HepG2 (cell line): ENCODE measurements around the gene ZFP36. TPM values are rescaled to one million over a fixed set of nuclear protein-coding genes. Genes with fewer than 3 reads are reported as not detected.
A peak's percentile ranks its signal among the peaks of the same experiment; 100 is the strongest.

Source experiments
- ATAC-seq: fragments of 200-7000 bp; cut with Tn5 transposase; 3 replicates; pipeline ENCODE4 v1.9.1; 2020; ENCODE audit warnings: mild to moderate bottlenecking, moderate library complexity
- BruUV-seq: library from RNA; stranded (reverse); fragments of 400-500 nt; replicated peaks from 2 replicates; lab custom pipeline; 2021; lab: Mats Ljungman, UMichigan
- CTCF ChIA-PET: fragments of 300-600 bp; formaldehyde crosslinking; extraction: SDS; loops from one replicate; lab custom pipeline; 2021; ENCODE audit warnings: low total read pairs, inconsistent platforms, low intra/inter-chr PET ratio; lab: Yijun Ruan, JAX
- POLR2A ChIA-PET: fragments of 350-600 bp; sonication (Branson Sonifier 250); formaldehyde crosslinking; loops from one replicate; lab custom pipeline; 2020; ENCODE audit warnings: antibody characterized with exemption, inconsistent platforms; lab: Yijun Ruan, JAX
- DNase-seq: peaks from one replicate; pipeline ENCODE4 v3.0.0-alpha.2; 2015; ENCODE audit warnings: low spot score
- FAIRE-seq: peaks from 3 replicates; lab custom pipeline; 2011; peaks lifted over from hg19 to GRCh38; lab: Jason Lieb, UNC
- H2AFZ ChIP-seq: one replicate; pipeline ENCODE4 v1.6.1; 2011; ENCODE audit warnings: low read length, inconsistent platforms
- H3K27ac ChIP-seq: fragments of 300-600 bp; 3 replicates; pipeline ENCODE4 v1.8.0; 2011; ENCODE audit warnings: mixed run types, mild to moderate bottlenecking, mixed read lengths, low read length, inconsistent platforms; ENCODE audit not compliant: insufficient read depth; ENCODE audit errors: extremely low read length
- H3K27me3 ChIP-seq, 2 experiments: fragments of 200-600 bp in 1 of 2; 2 replicates in 1 of 2; 3 replicates in 1 of 2; pipeline versions ENCODE4 v1.6.0 to v1.8.0; 2011; ENCODE audit warnings: low read length in 2 of 2, mild to moderate bottlenecking in 2 of 2, moderate library complexity in 2 of 2, inconsistent platforms in 1 of 2; ENCODE audit not compliant: insufficient read depth in 2 of 2, control insufficient read depth in 1 of 2
- H3K36me3 ChIP-seq, 2 experiments: fragments of 200-600 bp in 1 of 2; replicated peaks in 1 of 2; 2 replicates in 1 of 2; 3 replicates in 1 of 2; pipeline versions ENCODE4 v1.5.1 to v1.8.0; 2011; ENCODE audit warnings: low read length in 2 of 2, inconsistent platforms in 1 of 2; ENCODE audit not compliant: insufficient read depth in 2 of 2, control insufficient read depth in 1 of 2
- H3K4me1 ChIP-seq: 2 replicates; pipeline ENCODE4 v1.5.1; 2012; ENCODE audit warnings: low read length, inconsistent platforms; ENCODE audit not compliant: insufficient read depth
- H3K4me2 ChIP-seq: 2 replicates; pipeline ENCODE4 v1.6.0; 2011; ENCODE audit warnings: low read depth, low read length, inconsistent platforms
- H3K4me3 ChIP-seq, 3 experiments: fragments of 200-600 bp in 1 of 3; sonication (generic), shearing (Covaris generic) in 1 of 3; replicated peaks in 1 of 3; 2 replicates each; pipeline ENCODE4 v1.5.1; 2011 to 2016; ENCODE audit warnings: low read length in 3 of 3, inconsistent platforms in 2 of 3, low read depth in 2 of 3, mild to moderate bottlenecking in 2 of 3, control low read depth in 1 of 3, mixed read lengths in 1 of 3; ENCODE audit not compliant: insufficient read depth in 1 of 3
- H3K79me2 ChIP-seq: one replicate; pipeline ENCODE4 v1.6.1; 2011; ENCODE audit warnings: low read length, inconsistent platforms; ENCODE audit not compliant: insufficient read depth
- H3K9ac ChIP-seq: 2 replicates; pipeline ENCODE4 v1.6.0; 2011; ENCODE audit warnings: mild to moderate bottlenecking, low read depth, low read length, inconsistent platforms; ENCODE audit not compliant: insufficient read depth
- H3K9me3 ChIP-seq: 2 replicates; pipeline ENCODE4 v1.5.1; 2012; ENCODE audit warnings: mild to moderate bottlenecking, low read length
- H4K20me1 ChIP-seq: 2 replicates; pipeline ENCODE4 v1.6.0; 2011; ENCODE audit warnings: inconsistent platforms, mild to moderate bottlenecking, low read length, moderate library complexity; ENCODE audit not compliant: insufficient read depth
- FOXP1 ChIP-seq, 2 experiments: fragments of 450-650 bp in 1 of 2; IDR thresholded peaks; 2 replicates each; pipeline ENCODE4 v1.6.1; 2017 to 2018; ENCODE audit warnings: antibody characterized with exemption in 1 of 2
- GATA4 ChIP-seq: sonication (generic); IDR thresholded peaks from 2 replicates; pipeline ENCODE4 v1.6.1; 2016; ENCODE audit warnings: antibody characterized with exemption, low read depth, borderline replicate concordance
- GATAD1 ChIP-seq: IDR thresholded peaks from 2 replicates; pipeline ENCODE4 v1.6.1; 2016; ENCODE audit warnings: missing genetic modification reagents, missing compliant biosample characterization
- HHEX ChIP-seq: IDR thresholded peaks from 2 replicates; pipeline ENCODE4 v1.6.1; 2016; ENCODE audit warnings: control low read depth
- HOXA9 ChIP-seq: sonication (generic); formaldehyde crosslinking; IDR thresholded peaks from 2 replicates; pipeline ENCODE4 v1.8.1; 2022; ENCODE audit warnings: missing genetic modification reagents, mild to moderate bottlenecking, moderate library complexity, borderline replicate concordance
- JUND ChIP-seq: sonication (generic); formaldehyde crosslinking; IDR thresholded peaks from 2 replicates; pipeline ENCODE4 v1.8.0; 2022; ENCODE audit warnings: mild to moderate bottlenecking, missing genetic modification reagents
- KLF15 ChIP-seq: sonication (generic); formaldehyde crosslinking; IDR thresholded peaks from 2 replicates; pipeline ENCODE4 v1.8.1; 2023; ENCODE audit warnings: borderline replicate concordance, mild to moderate bottlenecking, inconsistent platforms, missing genetic modification reagents, mixed read lengths
- PHF20 ChIP-seq: sonication (generic); formaldehyde crosslinking; IDR thresholded peaks from 2 replicates; pipeline ENCODE4 v1.5.0; 2020; ENCODE audit warnings: mild to moderate bottlenecking, missing genetic modification reagents
- STAG1 ChIP-seq: sonication (generic); formaldehyde crosslinking; IDR thresholded peaks from 2 replicates; pipeline ENCODE4 v1.4.0; 2020; ENCODE audit warnings: missing genetic modification reagents
- ZBTB10 ChIP-seq: sonication (generic); formaldehyde crosslinking; IDR thresholded peaks from 2 replicates; pipeline ENCODE4 v1.4.0; 2020; ENCODE audit warnings: missing genetic modification reagents, borderline replicate concordance
- ZNF713 ChIP-seq: sonication (generic); formaldehyde crosslinking; IDR thresholded peaks from 2 replicates; pipeline ENCODE4 v1.4.0; 2020; ENCODE audit warnings: mild to moderate bottlenecking, missing genetic modification reagents
- ZNF777 ChIP-seq: sonication (generic); formaldehyde crosslinking; IDR thresholded peaks from 2 replicates; pipeline ENCODE4 v1.4.0; 2020; ENCODE audit warnings: missing genetic modification reagents
- WGBS: methylation state at CpG from one replicate; pipeline ENCODE4 v1.1.6; 2017; ENCODE audit warnings: low lambda C conversion rate; 5-methylcytosine and 5-hydroxymethylcytosine counted together
- in situ Hi-C: cut with HindIII; loops from 2 replicates; pipeline ENCODE4 v1.10.0; 2017; ENCODE audit warnings: low pct_unique_long_range_greater_than_20kb; ENCODE audit not compliant: extremely low pct_ligation_motif_present
- intact Hi-C: fragments of 100-400 bp; cut with micrococcal nuclease; formaldehyde crosslinking; loops from one replicate; pipeline ENCODE4 v1.10.0; 2022; ENCODE audit not compliant: unreplicated experiment
- polyA plus RNA-seq, 8 experiments: library from polyadenylated mRNA; depleted of rRNA in 3 of 8; stranded (reverse) in 7 of 8; unstranded in 1 of 8; fragments of >200 nt; fragmentation: Illumina TruSeq in 4 of 8; extraction: Trizol in 4 of 8; gene quantifications; 2 replicates each; pipeline versions ENCODE4 v1.2.1 to v1.2.3, GENCODE V29; 2011 to 2016; ENCODE audit warnings: low read depth in 4 of 8, missing spikeins in 1 of 8, mixed read lengths in 1 of 8; ENCODE audit not compliant: insufficient read depth in 1 of 8
- total RNA-seq, 5 experiments: library from RNA; depleted of rRNA; stranded (reverse); fragments of >200 nt; fragmentation: Illumina TruSeq; extraction: Trizol; gene quantifications; 2 replicates each; pipeline ENCODE4 v1.2.3, GENCODE V29; 2016; ENCODE audit warnings: low read depth in 1 of 5
- TF ChIP-seq, protein P1 (sequence below): sonication (generic); formaldehyde crosslinking; IDR thresholded peaks from 2 replicates; pipeline ENCODE4 v1.4.0; 2020; ENCODE audit warnings: missing genetic modification reagents, borderline replicate concordance

Gene ZFP36
- total and polyA plus RNA-seq, 2 of the 13 experiments (the other 11 are each of a cell fraction or from before 2014, with no cell fraction given): 1.4 to 1.7 TPM

DNA sequence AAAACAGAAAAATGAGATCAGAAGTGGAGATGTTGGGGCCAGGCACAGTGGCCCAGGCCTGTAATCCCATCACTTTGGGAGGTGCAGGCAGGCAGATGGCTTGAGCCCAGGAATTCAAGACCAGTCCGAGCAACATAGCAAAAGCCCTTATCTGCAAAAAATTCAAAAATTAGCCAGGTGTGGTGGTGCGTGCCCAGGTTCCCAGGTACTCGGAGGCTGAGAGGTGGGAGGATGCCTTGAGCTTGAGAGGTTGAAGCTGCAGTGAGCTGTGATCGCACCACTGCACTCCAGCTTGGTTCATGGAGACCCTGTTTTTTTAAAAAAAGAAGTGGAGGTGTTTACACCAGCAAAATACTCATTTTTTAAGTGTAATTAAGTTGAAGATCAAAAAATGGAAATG, 6.6 kb upstream of the ZFP36 start:
- 96% methylated on average over 4 of the region's 4 CpGs for WGBS
- POLR2A ChIA-PET: interaction anchor here (2.3 to 2.7 kb wide), 3 partner anchors 9 to 41 kb away, joined by 9 to 64 read pairs (median 48); partner anchors contain the start of genes MED29, PAF1 and PLEKHG2

GRCh38 chr19:39401070-39401548, 5.5 kb upstream of the ZFP36 start:
- ATAC-seq: peak; percentile 25
- TF ChIP-seq ZNF713 (0 out of 2 replicates have a peak, but pooled peaks have one; percentile 60), ZBTB10 (CRISPR knock-in tag) (peak; percentile 56; the same call in 1 of the 2 replicates), ZNF777 (CRISPR knock-in tag) (0 out of 2 replicates have a peak, but pooled peaks have one; percentile 38), JUND (CRISPR knock-in tag) (peak; percentile 35; the same call in 1 of the 2 replicates), FOXP1 (IDR thresholded peaks at IDR 0.05) (no peak), FOXP1 (CRISPR knock-in tag; IDR thresholded peaks at IDR 0.05) (peak; percentile 43; the same call in 1 of the 2 replicates), STAG1 (CRISPR knock-in tag) (no peak), PHF20 (CRISPR knock-in tag) (no peak), HHEX (CRISPR knock-in tag) (no peak), GATAD1 (no peak), KLF15 (CRISPR knock-in tag) (no peak), GATA4 (peak; percentile 79; the same call in 1 of the 2 replicates)
- TF ChIP-seq, protein P1, sequence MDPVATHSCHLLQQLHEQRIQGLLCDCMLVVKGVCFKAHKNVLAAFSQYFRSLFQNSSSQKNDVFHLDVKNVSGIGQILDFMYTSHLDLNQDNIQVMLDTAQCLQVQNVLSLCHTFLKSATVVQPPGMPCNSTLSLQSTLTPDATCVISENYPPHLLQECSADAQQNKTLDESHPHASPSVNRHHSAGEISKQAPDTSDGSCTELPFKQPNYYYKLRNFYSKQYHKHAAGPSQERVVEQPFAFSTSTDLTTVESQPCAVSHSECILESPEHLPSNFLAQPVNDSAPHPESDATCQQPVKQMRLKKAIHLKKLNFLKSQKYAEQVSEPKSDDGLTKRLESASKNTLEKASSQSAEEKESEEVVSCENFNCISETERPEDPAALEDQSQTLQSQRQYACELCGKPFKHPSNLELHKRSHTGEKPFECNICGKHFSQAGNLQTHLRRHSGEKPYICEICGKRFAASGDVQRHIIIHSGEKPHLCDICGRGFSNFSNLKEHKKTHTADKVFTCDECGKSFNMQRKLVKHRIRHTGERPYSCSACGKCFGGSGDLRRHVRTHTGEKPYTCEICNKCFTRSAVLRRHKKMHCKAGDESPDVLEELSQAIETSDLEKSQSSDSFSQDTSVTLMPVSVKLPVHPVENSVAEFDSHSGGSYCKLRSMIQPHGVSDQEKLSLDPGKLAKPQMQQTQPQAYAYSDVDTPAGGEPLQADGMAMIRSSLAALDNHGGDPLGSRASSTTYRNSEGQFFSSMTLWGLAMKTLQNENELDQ (CRISPR knock-in tag): no peak

More for the DNA sequence above, 6.6 kb upstream of the ZFP36 start:
- intact Hi-C loops: loop anchor here (5.0 kb wide), 1 partner anchor 1042 kb away; the partner anchor contains the start of gene SERTAD3
- FAIRE-seq: no peak
- ATAC-seq: no peak
- Histone ChIP-seq H3K4me3 (no peak overlapping the region), H3K9ac (no peak overlapping the region), H3K4me1 (peaks cover 65% of the 10 kb centered on the region), H3K4me2 (no peak overlapping the region), H3K36me3 (0 out of 5 replicates have a peak, but pooled peaks cover 0 to 2% of the 10 kb centered on the region in 2 experiments), H4K20me1 (no peaks in the 10 kb centered on the region), H3K9me3 (no peaks in the 10 kb centered on the region), H3K27ac (peak overlapping the region; percentile 98), H2AFZ (no peak overlapping the region), H3K27me3 (no peaks in the 10 kb centered on the region), H3K79me2 (no peaks in the 10 kb centered on the region)
- TF ChIP-seq HOXA9: no peak
- in situ Hi-C loops: no loop called here
- CTCF ChIA-PET: no interaction called here
- no TSS peak for BruUV-seq
- no peak for DNase-seq

More at GRCh38 chr19:39401070-39401548, 5.5 kb upstream of the ZFP36 start:
- peak overlapping the region; percentile 67 for H3K4me2 ChIP-seq
- peaks cover 73% of the 10 kb centered on the region for H3K4me1 ChIP-seq
- FAIRE-seq (no peak), DNase-seq (no peak)
- BruUV-seq: TSS peak; percentile 78
- H2AFZ ChIP-seq: no peak overlapping the region
- peak overlapping the region; percentile 77 for H3K9ac ChIP-seq
- no peaks in the 10 kb centered on the region for H3K27me3 ChIP-seq
- H3K4me3 ChIP-seq: peak overlapping the region in 1 of 3 experiments; percentile 49; a peak in 2 of 6 replicates
- intact Hi-C loops (loop anchor here (1.0 to 5.0 kb wide), 2 partner anchors 10 to 1041 kb away; partner anchors contain the start of gene SERTAD3), in situ Hi-C loops (no loop called here)
- ChIA-PET CTCF (interaction anchor here (0.7 kb wide), 1 partner anchor 11 kb away, joined by 3 read pairs; the partner anchor contains the start of gene PLEKHG2), POLR2A (interaction anchor here (0.9 to 2.7 kb wide), 13 partner anchors 10 to 255 kb away, joined by 3 to 64 read pairs (median 8); partner anchors contain the start of genes MED29, PAF1, PLEKHG2 and RPS16)
- peak overlapping the region; percentile 98 for H3K27ac ChIP-seq
- no peaks in the 10 kb centered on the region for H3K9me3 ChIP-seq
- WGBS: 11% methylated on average over 4 of the region's 4 CpGs
- no peaks in the 10 kb centered on the region for H3K79me2 ChIP-seq
- no peaks in the 10 kb centered on the region for H4K20me1 ChIP-seq
- H3K36me3 ChIP-seq: no peaks in the 10 kb centered on the region
